ENCODE data around the gene TLR5.

- TF ChIP-seq CTCF (IDR thresholded peaks at IDR 0.05) (no peak), POLR2A (IDR thresholded peaks at IDR 0.05) (no peak)
These were observed 45.7 kb upstream of the TLR5 start for GRCh38 chr1:223188618-223189356.
